ENCODE results near the gene CCDC6. TPM values are rescaled to one million over a fixed set of nuclear protein-coding genes. Genes with fewer than 3 reads are reported as not detected.
"Not testable (repeated sequence)": the region's sequence is repeated elsewhere in the genome, so short reads cannot be mapped to it uniquely, and the experiment has no call there.

Gene CCDC6
- total RNA-seq, 2 donors from 2014 or later: 34.4 to 49.1 TPM

DNA sequence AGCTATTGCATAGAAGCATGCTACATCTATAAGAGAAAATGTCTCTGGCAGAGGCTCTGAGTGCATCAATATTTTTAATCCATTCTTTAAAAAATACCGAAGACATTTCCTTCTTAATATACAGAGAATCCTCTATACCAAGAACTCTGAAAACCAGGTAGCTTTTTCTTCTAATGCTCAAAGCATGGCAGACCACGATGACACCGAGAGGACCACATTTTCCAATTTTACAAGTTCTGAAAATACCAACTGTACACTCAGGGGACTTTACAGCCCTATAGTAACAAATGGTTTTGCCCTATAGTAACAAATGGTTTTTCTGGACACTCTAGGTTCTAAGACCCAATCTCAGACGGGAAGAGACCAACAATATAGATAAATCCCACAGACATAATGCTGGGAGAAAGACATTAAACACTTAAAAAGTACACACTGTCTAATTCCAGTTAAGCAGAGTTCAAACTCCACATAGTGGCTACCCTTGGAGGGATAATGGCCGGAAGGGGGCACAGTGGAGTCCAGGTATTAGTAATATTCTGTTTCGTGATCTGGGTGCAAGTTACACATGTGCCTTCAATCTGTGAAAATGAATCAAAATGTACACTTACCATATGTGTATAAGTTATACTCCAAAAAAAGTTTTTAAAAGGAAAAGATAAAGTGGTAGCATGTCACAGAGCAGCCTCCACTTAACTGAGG is 26.2 kb downstream of the CCDC6 start:
- Mint-ChIP-seq H3K27ac (peak overlapping the region; percentile 95), H3K9me3 (peaks cover 3% of the 10 kb centered on the region), H3K36me3 (ENCODE audit: low read depth) (peaks cover 28% of the 10 kb centered on the region), H3K4me1 (peaks cover 63% of the 10 kb centered on the region), H3K4me3 (peak overlapping the region; percentile 80), H3K27me3 (no peaks in the 10 kb centered on the region)
- no peak for ATAC-seq (replicated peaks)

GRCh38 chr10:59879363-59879913 is 26.9 kb downstream of the CCDC6 start:
- peaks cover 3% of the 10 kb centered on the region for H3K9me3 Mint-ChIP-seq
- H3K4me3 Mint-ChIP-seq: peak overlapping the region; percentile 80
- peak; percentile 47 for ATAC-seq (replicated peaks)
- peak overlapping the region; percentile 95 for H3K27ac Mint-ChIP-seq
- peaks cover 65% of the 10 kb centered on the region for H3K4me1 Mint-ChIP-seq
- peaks cover 28% of the 10 kb centered on the region for H3K36me3 Mint-ChIP-seq (ENCODE audit: low read depth)
- H3K27me3 Mint-ChIP-seq: no peaks in the 10 kb centered on the region

DNA sequence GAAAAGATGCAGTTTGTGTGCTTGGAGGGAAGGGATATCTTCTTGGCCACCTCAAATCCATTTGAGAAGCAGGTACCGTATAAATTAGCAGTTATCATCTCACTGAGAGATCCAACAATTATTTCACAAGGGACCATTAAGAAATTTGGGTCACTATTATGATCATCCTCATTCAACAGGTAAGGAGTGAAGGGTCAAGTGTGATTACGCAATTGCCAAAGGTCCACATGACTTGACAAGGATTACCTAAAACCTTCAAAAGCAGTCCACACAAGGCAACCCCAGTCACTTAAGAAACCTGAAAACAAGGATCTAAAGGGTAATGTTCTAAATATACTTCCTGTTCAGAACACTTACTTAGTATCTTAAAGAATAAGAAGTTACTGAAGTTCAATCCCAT is 27.4 kb downstream of the CCDC6 start:
- peak overlapping the region; percentile 95 for H3K27ac Mint-ChIP-seq
- no peaks in the 10 kb centered on the region for H3K27me3 Mint-ChIP-seq
- H3K4me1 Mint-ChIP-seq: peaks cover 67% of the 10 kb centered on the region
- H3K36me3 Mint-ChIP-seq (ENCODE audit: low read depth): peaks cover 28% of the 10 kb centered on the region
- H3K4me3 Mint-ChIP-seq: peak overlapping the region; percentile 80
- peaks cover 3% of the 10 kb centered on the region for H3K9me3 Mint-ChIP-seq
- ATAC-seq (replicated peaks): no peak

DNA sequence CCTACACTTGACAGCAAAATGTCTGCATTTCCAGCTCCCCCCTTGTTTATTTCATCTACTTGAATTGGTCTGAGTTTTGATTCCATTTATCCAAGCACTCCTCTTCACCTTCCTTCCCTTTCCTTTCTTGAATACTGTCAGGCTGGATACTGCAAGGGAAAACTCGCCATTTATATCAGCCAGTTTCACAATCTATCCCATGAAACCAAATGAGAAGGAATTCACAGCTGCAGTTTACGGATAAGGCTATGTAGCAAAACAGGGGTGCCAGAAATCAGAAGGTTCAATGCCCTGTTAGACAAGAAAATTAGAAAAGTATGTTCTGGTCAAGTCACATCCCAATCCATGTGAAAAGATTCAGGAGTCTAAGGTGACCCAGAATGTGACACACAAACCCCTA is 28.1 kb downstream of the CCDC6 start:
- H3K36me3 Mint-ChIP-seq (ENCODE audit: low read depth): peaks cover 28% of the 10 kb centered on the region
- H3K27me3 Mint-ChIP-seq: no peaks in the 10 kb centered on the region
- H3K4me3 Mint-ChIP-seq: peak overlapping the region; percentile 80
- peaks cover 3% of the 10 kb centered on the region for H3K9me3 Mint-ChIP-seq
- ATAC-seq (replicated peaks): no peak
- peak overlapping the region; percentile 95 for H3K27ac Mint-ChIP-seq
- peaks cover 67% of the 10 kb centered on the region for H3K4me1 Mint-ChIP-seq

- peak overlapping the region; percentile 95 for H3K27ac Mint-ChIP-seq
- peak; percentile 3 for ATAC-seq (replicated peaks)
- peaks cover 28% of the 10 kb centered on the region for H3K36me3 Mint-ChIP-seq (ENCODE audit: low read depth)
- H3K4me1 Mint-ChIP-seq: peaks cover 69% of the 10 kb centered on the region
- H3K4me3 Mint-ChIP-seq: peak overlapping the region; percentile 80
- H3K9me3 Mint-ChIP-seq: peaks cover 3% of the 10 kb centered on the region
- H3K27me3 Mint-ChIP-seq: no peaks in the 10 kb centered on the region
Observed at GRCh38 chr10:59877191-59877671, 29.1 kb downstream of the CCDC6 start.

GRCh38 chr10:59876695-59877094 is 29.7 kb downstream of the CCDC6 start:
- Mint-ChIP-seq H3K27ac (peak overlapping the region; percentile 95), H3K4me3 (peak overlapping the region; percentile 80), H3K27me3 (no peaks in the 10 kb centered on the region), H3K4me1 (peaks cover 73% of the 10 kb centered on the region), H3K9me3 (peaks cover 3% of the 10 kb centered on the region), H3K36me3 (ENCODE audit: low read depth) (peaks cover 28% of the 10 kb centered on the region)
- ATAC-seq (replicated peaks): no peak

GRCh38 chr10:59876208-59876607 is 30.1 kb downstream of the CCDC6 start:
- Mint-ChIP-seq H3K4me1 (peaks cover 68% of the 10 kb centered on the region), H3K27ac (peak overlapping the region; percentile 95), H3K4me3 (peak overlapping the region; percentile 80), H3K36me3 (ENCODE audit: low read depth) (peaks cover 24% of the 10 kb centered on the region)
- not testable (repeated sequence) for ATAC-seq (replicated peaks); H3K9me3 Mint-ChIP-seq; H3K27me3 Mint-ChIP-seq

DNA sequence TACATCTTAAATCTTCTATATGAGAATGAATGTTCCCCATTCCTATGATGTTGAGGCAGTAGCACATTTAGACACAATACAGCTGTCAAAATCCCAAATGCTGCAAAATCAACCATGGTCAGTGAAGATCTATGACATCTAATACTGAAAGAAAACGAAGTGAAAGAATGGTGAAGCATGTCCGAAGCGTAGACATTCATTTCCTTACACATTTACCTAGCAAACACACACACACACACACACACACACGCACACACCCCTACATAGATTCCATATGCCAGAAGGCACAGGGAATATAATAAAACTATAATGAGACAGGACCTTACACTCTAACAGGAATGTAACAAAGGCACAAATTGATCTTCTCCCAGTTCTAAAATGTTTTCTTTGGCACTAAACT is 32.5 kb downstream of the CCDC6 start:
- Mint-ChIP-seq H3K9me3 (peaks cover 3% of the 10 kb centered on the region), H3K27ac (no peak overlapping the region), H3K4me1 (peaks cover 63% of the 10 kb centered on the region), H3K36me3 (ENCODE audit: low read depth) (peaks cover 16% of the 10 kb centered on the region), H3K27me3 (no peaks in the 10 kb centered on the region), H3K4me3 (peak overlapping the region; percentile 36)
- no peak for ATAC-seq (replicated peaks)

DNA sequence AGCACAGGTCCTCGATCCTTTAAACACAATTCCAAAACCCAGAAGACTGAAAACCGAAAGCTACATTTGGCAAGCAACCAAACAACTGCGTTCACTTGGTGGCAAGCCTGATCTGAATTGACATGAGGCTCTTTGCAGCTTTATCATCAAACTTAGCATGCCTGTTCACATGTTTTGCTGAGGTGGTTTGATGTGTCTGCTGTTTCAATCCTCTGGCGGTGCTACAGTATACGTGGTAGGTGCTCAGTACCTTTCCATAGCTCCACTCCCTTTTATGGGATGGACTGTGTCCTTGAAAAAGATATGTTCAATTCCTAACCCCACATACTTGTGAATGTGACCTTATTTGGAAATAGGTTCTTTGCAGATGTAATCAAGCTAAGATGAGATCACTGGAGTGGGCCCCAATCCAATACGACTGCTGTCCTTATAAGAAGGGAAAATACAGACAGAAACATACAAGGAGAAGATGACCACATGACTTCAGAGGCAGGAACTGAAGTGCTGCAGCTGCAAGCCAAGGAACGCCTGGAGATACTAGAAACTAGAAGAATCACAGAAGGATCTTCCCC is 33.4 kb downstream of the CCDC6 start:
- Mint-ChIP-seq H3K4me3 (peak overlapping the region; percentile 58), H3K4me1 (peaks cover 63% of the 10 kb centered on the region), H3K27ac (no peak overlapping the region)

DNA sequence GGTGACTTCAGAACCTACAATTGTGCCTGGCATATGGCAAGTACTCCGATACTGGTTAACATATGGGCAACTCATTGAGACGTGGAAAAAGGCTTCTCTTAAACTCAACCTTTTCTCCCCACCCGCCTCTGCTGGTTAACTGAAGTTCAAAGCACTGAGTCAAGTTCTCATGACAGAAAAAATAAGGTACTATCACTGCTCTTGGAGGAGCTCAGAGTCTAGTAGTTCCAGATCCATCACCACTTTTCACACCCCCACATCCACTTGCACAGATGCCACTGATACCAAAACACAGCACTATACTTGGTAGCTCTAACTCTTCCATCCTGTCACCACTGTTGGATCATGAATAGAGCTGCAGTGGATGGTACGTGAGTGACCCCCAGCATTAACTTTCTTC is 36.2 kb downstream of the CCDC6 start:
- Mint-ChIP-seq H3K4me3 (no peak overlapping the region), H3K9me3 (no peaks in the 10 kb centered on the region), H3K27ac (peak overlapping the region; percentile 64), H3K36me3 (ENCODE audit: low read depth) (no peaks in the 10 kb centered on the region), H3K4me1 (peaks cover 64% of the 10 kb centered on the region), H3K27me3 (no peaks in the 10 kb centered on the region)
- peak; percentile 66 for ATAC-seq (replicated peaks)

More for the DNA sequence above, 33.4 kb downstream of the CCDC6 start:
- peaks cover 3% of the 10 kb centered on the region for H3K9me3 Mint-ChIP-seq
- no peaks in the 10 kb centered on the region for H3K27me3 Mint-ChIP-seq
- ATAC-seq (replicated peaks): peak; percentile 22
- H3K36me3 Mint-ChIP-seq (ENCODE audit: low read depth): peaks cover 16% of the 10 kb centered on the region

- H3K27ac Mint-ChIP-seq: peak overlapping the region; percentile 64
Observed at GRCh38 chr10:59869594-59869940, 36.8 kb downstream of the CCDC6 start.

DNA sequence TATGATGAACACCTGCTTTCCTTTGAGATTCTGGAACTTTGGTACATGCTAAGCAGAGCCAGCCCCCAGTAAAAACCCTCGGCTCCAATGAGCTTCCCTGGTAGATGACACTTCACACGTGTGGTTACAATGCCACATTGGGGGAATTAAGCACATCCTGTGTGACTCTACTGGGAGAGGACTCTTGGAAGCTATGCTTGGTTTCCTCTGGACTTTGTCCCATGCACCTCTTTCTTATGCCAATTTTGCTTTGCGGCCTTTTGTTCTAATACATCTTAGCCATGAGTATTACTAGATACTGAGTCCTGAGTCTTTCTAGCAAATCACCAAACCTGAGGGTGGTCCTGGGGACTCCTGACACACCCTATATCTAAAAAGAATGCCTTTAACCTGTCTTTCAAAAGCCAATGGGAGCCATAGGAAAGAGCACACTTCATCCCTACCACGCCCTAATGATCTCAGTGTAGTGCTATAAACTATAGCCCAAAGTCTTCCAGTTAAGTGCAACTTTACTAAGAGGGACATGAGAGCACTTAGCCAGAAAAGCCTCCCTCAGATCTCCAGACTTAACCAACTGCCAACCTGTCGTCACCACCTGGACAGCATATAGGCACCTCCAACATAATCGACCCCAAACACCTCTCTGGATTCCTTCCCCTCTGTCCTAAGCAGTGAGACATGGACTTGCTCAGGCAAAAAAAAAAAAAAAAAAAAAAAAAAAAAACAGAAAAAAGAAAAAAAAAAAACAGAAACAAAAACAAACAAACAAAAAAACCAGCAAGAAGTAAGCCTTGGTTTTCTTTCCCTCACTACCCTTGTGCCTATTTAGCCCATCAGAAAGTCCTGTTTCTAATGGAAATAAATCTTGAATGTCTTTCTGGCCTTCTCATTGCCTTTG is 37.4 kb downstream of the CCDC6 start:
- no peaks in the 10 kb centered on the region for H3K27me3 Mint-ChIP-seq
- no peaks in the 10 kb centered on the region for H3K36me3 Mint-ChIP-seq (ENCODE audit: low read depth)
- no peak overlapping the region for H3K4me3 Mint-ChIP-seq
- peak overlapping the region; percentile 64 for H3K27ac Mint-ChIP-seq
- H3K4me1 Mint-ChIP-seq: peaks cover 63% of the 10 kb centered on the region
- no peak for ATAC-seq (replicated peaks)
- H3K9me3 Mint-ChIP-seq: no peaks in the 10 kb centered on the region

More at GRCh38 chr10:59869594-59869940, 36.8 kb downstream of the CCDC6 start:
- Mint-ChIP-seq H3K36me3 (ENCODE audit: low read depth) (no peaks in the 10 kb centered on the region), H3K4me1 (peaks cover 64% of the 10 kb centered on the region), H3K27me3 (no peaks in the 10 kb centered on the region), H3K9me3 (no peaks in the 10 kb centered on the region), H3K4me3 (no peak overlapping the region)
- no peak for ATAC-seq (replicated peaks)

DNA sequence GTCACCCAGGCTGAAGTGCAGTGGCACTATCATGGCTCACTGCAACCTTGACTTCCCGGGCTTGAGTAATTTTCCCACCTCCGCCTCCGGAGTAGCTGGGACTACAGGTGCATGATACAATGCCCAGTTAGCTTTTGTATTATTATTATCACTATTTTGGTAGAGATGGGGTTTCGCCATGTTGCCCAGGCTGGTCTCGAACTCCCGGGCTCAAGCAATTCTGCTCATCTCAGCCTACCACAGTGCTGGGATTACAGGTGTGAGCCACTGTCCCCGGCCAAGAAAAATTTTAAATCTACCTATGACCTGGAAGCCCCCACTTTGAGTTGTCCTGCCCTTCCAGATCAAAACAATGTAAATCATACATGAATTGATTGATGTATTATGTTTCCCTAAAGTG is 38.8 kb downstream of the CCDC6 start:
- Mint-ChIP-seq H3K27me3 (no peaks in the 10 kb centered on the region), H3K27ac (no peak overlapping the region), H3K9me3 (no peaks in the 10 kb centered on the region), H3K36me3 (ENCODE audit: low read depth) (no peaks in the 10 kb centered on the region), H3K4me3 (no peak overlapping the region), H3K4me1 (peaks cover 56% of the 10 kb centered on the region)
- no peak for ATAC-seq (replicated peaks)

DNA sequence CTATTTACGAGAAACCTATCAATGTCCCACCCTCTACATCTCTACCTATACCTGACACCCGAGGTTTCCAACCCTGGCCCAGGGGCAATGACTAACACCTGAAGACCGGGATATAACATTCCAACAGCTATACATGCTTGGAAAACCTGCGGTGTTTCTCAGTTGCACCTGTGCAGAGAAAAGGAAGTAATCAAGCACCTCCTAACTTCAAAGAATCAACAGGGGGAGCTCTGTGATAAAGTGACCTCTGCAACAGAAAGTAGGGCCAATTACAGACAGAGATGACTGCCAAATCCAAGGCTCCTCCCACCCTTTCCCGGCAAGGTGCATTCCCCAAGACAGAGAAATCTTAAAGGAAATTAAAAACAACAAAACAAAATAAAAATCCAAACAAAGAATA is 41.3 kb downstream of the CCDC6 start:
- Mint-ChIP-seq H3K4me1 (peaks cover 48% of the 10 kb centered on the region), H3K27ac (peak overlapping the region; percentile 40), H3K9me3 (no peaks in the 10 kb centered on the region), H3K36me3 (ENCODE audit: low read depth) (peaks cover 18% of the 10 kb centered on the region), H3K27me3 (no peaks in the 10 kb centered on the region), H3K4me3 (peak overlapping the region; percentile 38)
- ATAC-seq (replicated peaks): peak; percentile 51

All from activated T-helper 17 cell treated with anti-CD3 and anti-CD28 coated beads, Interleukin-2, amount 50 U/mL, for 72 hours (primary cell).